HEK293 (cell line): Measurements from ENCODE around the gene SAP30L.
A peak's percentile ranks its signal among the peaks of the same experiment; 100 is the strongest.

ENCODE experiments used
- FEZF1 ChIP-seq: fragments of 450-650 bp; formaldehyde crosslinking; IDR thresholded peaks from 2 replicates; pipeline ENCODE4 v1.5.1; 2016; ENCODE audit warnings: missing biosample characterization, missing genetic modification characterization
- GLI4 ChIP-seq: fragments of 450-650 bp; formaldehyde crosslinking; IDR thresholded peaks from 2 replicates; pipeline ENCODE4 v1.5.1; 2016; ENCODE audit warnings: missing biosample characterization, missing genetic modification characterization
- KLF10 ChIP-seq: fragments of 450-650 bp; IDR thresholded peaks from 2 replicates; pipeline ENCODE4 v1.5.1; 2018; ENCODE audit warnings: missing biosample characterization, mild to moderate bottlenecking, missing genetic modification characterization
- MEIS1 ChIP-seq: sonication (generic); formaldehyde crosslinking; IDR thresholded peaks from 2 replicates; pipeline ENCODE4 v1.8.1; 2022; ENCODE audit warnings: missing genetic modification reagents, mild to moderate bottlenecking, borderline replicate concordance
- REPIN1 ChIP-seq: fragments of 450-650 bp; formaldehyde crosslinking; IDR thresholded peaks from 2 replicates; pipeline ENCODE4 v1.5.1; 2017; ENCODE audit warnings: missing biosample characterization, missing genetic modification characterization, low read depth
- SP2 ChIP-seq: fragments of 450-650 bp; formaldehyde crosslinking; IDR thresholded peaks from 2 replicates; pipeline ENCODE4 v1.5.1; 2016; ENCODE audit warnings: missing biosample characterization, missing genetic modification characterization
- SP7 ChIP-seq: fragments of 450-650 bp; formaldehyde crosslinking; IDR thresholded peaks from 2 replicates; pipeline ENCODE4 v1.5.1; 2016; ENCODE audit warnings: missing biosample characterization, missing genetic modification characterization
- TCF7L2 ChIP-seq: IDR thresholded peaks from 2 replicates; pipeline ENCODE4 v1.6.1; 2011; ENCODE audit warnings: low read depth, mild to moderate bottlenecking, inconsistent platforms, low read length, moderate library complexity, borderline replicate concordance
- ZBTB48 ChIP-seq: fragments of 450-650 bp; formaldehyde crosslinking; IDR thresholded peaks from 2 replicates; pipeline ENCODE4 v1.5.1; 2016; ENCODE audit warnings: missing biosample characterization, missing genetic modification characterization
- ZBTB8A ChIP-seq: fragments of 450-650 bp; formaldehyde crosslinking; IDR thresholded peaks from 2 replicates; pipeline ENCODE4 v1.5.1; 2016; ENCODE audit warnings: missing biosample characterization, missing genetic modification characterization
- ZEB2 ChIP-seq: fragments of 450-650 bp; formaldehyde crosslinking; IDR thresholded peaks from 2 replicates; pipeline ENCODE4 v1.5.1; 2016; ENCODE audit warnings: missing biosample characterization, missing genetic modification characterization
- ZNF175 ChIP-seq: fragments of 450-650 bp; formaldehyde crosslinking; IDR thresholded peaks from 2 replicates; pipeline ENCODE4 v1.5.1; 2016; ENCODE audit warnings: missing biosample characterization, missing genetic modification characterization
- ZNF214 ChIP-seq: fragments of 450-650 bp; formaldehyde crosslinking; IDR thresholded peaks from 2 replicates; pipeline ENCODE4 v1.5.1; 2017; ENCODE audit warnings: missing biosample characterization, mild to moderate bottlenecking, missing genetic modification characterization, borderline replicate concordance
- ZNF324 ChIP-seq: fragments of 450-650 bp; formaldehyde crosslinking; IDR thresholded peaks from 2 replicates; pipeline ENCODE4 v1.5.1; 2016; ENCODE audit warnings: missing biosample characterization, missing genetic modification characterization
- ZNF362 ChIP-seq: fragments of 450-650 bp; formaldehyde crosslinking; IDR thresholded peaks from 2 replicates; pipeline ENCODE4 v1.5.1; 2016; ENCODE audit warnings: missing biosample characterization, missing genetic modification characterization
- ZNF391 ChIP-seq: fragments of 450-650 bp; formaldehyde crosslinking; IDR thresholded peaks from 2 replicates; pipeline ENCODE4 v1.5.1; 2016; ENCODE audit warnings: low read depth, missing biosample characterization, missing genetic modification characterization, borderline replicate concordance
- ZNF501 ChIP-seq: fragments of 450-650 bp; formaldehyde crosslinking; IDR thresholded peaks from 2 replicates; pipeline ENCODE4 v1.5.1; 2016; ENCODE audit warnings: missing biosample characterization, missing genetic modification characterization
- ZNF518A ChIP-seq: fragments of 450-650 bp; formaldehyde crosslinking; conservative IDR thresholded peaks from 2 replicates; pipeline ENCODE4 v1.5.1; 2016; ENCODE audit warnings: low read depth, missing biosample characterization, missing genetic modification characterization
- ZNF571 ChIP-seq: fragments of 450-650 bp; formaldehyde crosslinking; IDR thresholded peaks from 2 replicates; pipeline ENCODE4 v1.5.0; 2017; ENCODE audit warnings: missing biosample characterization, missing genetic modification characterization
- ZNF645 ChIP-seq: fragments of 450-650 bp; formaldehyde crosslinking; IDR thresholded peaks from 2 replicates; pipeline ENCODE4; 2016; ENCODE audit warnings: missing biosample characterization, missing genetic modification characterization
- ZNF785 ChIP-seq: fragments of 450-650 bp; formaldehyde crosslinking; IDR thresholded peaks from 2 replicates; pipeline ENCODE4 v1.5.1; 2016; ENCODE audit warnings: missing biosample characterization, missing genetic modification characterization
- ZNF843 ChIP-seq: fragments of 450-650 bp; formaldehyde crosslinking; IDR thresholded peaks from 2 replicates; pipeline ENCODE4 v1.5.1; 2016; ENCODE audit warnings: missing biosample characterization, missing genetic modification characterization
- TF ChIP-seq, protein P1 (sequence below): fragments of 450-650 bp; formaldehyde crosslinking; IDR thresholded peaks from 2 replicates; pipeline ENCODE4 v1.5.1; 2016; ENCODE audit warnings: missing biosample characterization, missing genetic modification characterization
- TF ChIP-seq, protein P2 (sequence below): fragments of 450-650 bp; formaldehyde crosslinking; IDR thresholded peaks from 2 replicates; pipeline ENCODE4 v1.5.1; 2017; ENCODE audit warnings: missing biosample characterization, mild to moderate bottlenecking, missing genetic modification characterization, moderate library complexity
- TF ChIP-seq, protein P3 (sequence below): fragments of 450-650 bp; formaldehyde crosslinking; optimal IDR thresholded peaks from 2 replicates; pipeline ENCODE3; 2016; ENCODE audit warnings: missing biosample characterization, mild to moderate bottlenecking, missing genetic modification characterization

The SAP30L gene

DNA sequence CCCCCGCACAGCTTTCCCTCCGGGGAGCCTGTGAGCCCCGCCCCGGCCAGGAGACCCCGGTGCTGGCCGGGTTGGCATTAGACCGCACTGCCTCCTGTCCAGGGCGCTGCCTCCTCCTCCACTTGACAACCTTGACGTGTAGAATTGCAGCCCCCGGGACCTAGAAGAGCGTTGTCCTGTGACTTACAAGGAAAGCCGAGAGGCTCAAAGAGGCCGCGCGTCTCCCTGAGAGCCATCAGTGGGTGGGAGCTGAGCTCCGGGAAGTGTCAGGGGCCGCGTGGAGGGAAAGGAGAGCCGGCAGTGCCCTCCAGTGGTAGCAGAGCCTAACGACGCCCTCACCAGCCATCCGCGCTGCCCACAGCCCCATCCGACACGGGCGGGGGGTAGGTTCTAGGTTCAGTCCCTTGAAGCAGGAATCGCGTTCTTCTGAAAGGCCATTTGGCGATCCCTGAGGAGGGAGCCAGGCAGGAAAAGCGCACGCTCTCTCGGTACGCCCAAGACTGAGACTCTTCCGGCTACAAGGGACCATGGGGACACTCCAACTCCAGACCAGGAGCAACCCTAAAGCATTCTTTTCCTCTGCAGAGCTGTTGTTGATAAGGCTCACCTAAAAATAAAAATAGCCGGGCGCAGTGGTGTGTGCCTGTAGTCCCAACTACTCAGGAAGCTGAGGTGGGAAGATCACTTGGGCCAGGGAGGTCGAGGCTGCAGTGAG, 40.6 kb upstream of the SAP30L start (continued):
- TF ChIP-seq ZNF571 (tag by site-specific recombination), result no peak
- TF ChIP-seq ZNF391, result peak; percentile 73; the same call in 1 of the 2 replicates
- no peak for TF ChIP-seq ZNF518A
- TF ChIP-seq, protein P1, sequence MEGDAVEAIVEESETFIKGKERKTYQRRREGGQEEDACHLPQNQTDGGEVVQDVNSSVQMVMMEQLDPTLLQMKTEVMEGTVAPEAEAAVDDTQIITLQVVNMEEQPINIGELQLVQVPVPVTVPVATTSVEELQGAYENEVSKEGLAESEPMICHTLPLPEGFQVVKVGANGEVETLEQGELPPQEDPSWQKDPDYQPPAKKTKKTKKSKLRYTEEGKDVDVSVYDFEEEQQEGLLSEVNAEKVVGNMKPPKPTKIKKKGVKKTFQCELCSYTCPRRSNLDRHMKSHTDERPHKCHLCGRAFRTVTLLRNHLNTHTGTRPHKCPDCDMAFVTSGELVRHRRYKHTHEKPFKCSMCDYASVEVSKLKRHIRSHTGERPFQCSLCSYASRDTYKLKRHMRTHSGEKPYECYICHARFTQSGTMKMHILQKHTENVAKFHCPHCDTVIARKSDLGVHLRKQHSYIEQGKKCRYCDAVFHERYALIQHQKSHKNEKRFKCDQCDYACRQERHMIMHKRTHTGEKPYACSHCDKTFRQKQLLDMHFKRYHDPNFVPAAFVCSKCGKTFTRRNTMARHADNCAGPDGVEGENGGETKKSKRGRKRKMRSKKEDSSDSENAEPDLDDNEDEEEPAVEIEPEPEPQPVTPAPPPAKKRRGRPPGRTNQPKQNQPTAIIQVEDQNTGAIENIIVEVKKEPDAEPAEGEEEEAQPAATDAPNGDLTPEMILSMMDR (tag by site-specific recombination), result peak; percentile 95
- TF ChIP-seq ZBTB48 (tag by site-specific recombination), result peak; percentile 90
- no peak for TF ChIP-seq MEIS1 (CRISPR knock-in tag)
- TF ChIP-seq ZNF324, result no peak
- 0 out of 2 replicates have a peak, but pooled peaks have one; percentile 43 for TF ChIP-seq SP7 (tag by site-specific recombination)
- 0 out of 2 replicates have a peak, but pooled peaks have one; percentile 31 for TF ChIP-seq ZNF843 (tag by site-specific recombination)
- TF ChIP-seq ZNF501 (tag by site-specific recombination), result peak; percentile 37; the same call in 1 of the 2 replicates
- no peak for TF ChIP-seq ZBTB8A (tag by site-specific recombination)
- peak; percentile 71; the same call in 1 of the 2 replicates for TF ChIP-seq TCF7L2
- no peak for TF ChIP-seq KLF10 (tag by site-specific recombination)
- TF ChIP-seq, protein P2, sequence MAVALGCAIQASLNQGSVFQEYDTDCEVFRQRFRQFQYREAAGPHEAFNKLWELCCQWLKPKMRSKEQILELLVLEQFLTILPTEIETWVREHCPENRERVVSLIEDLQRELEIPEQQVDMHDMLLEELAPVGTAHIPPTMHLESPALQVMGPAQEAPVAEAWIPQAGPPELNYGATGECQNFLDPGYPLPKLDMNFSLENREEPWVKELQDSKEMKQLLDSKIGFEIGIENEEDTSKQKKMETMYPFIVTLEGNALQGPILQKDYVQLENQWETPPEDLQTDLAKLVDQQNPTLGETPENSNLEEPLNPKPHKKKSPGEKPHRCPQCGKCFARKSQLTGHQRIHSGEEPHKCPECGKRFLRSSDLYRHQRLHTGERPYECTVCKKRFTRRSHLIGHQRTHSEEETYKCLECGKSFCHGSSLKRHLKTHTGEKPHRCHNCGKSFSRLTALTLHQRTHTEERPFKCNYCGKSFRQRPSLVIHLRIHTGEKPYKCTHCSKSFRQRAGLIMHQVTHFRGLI, result no peak
- TF ChIP-seq ZNF362 (tag by site-specific recombination), result no peak
- TF ChIP-seq ZEB2 (tag by site-specific recombination), result 0 out of 2 replicates have a peak, but pooled peaks have one; percentile 35
- TF ChIP-seq, protein P3, sequence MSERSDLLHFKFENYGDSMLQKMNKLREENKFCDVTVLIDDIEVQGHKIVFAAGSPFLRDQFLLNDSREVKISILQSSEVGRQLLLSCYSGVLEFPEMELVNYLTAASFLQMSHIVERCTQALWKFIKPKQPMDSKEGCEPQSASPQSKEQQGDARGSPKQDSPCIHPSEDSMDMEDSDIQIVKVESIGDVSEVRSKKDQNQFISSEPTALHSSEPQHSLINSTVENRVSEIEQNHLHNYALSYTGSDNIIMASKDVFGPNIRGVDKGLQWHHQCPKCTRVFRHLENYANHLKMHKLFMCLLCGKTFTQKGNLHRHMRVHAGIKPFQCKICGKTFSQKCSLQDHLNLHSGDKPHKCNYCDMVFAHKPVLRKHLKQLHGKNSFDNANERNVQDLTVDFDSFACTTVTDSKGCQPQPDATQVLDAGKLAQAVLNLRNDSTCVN (tag by site-specific recombination), result peak; percentile 36
- no peak for TF ChIP-seq FEZF1 (tag by site-specific recombination)
- TF ChIP-seq ZNF214 (tag by site-specific recombination), result no peak
- TF ChIP-seq REPIN1 (tag by site-specific recombination), result no peak
- TF ChIP-seq ZNF175 (tag by site-specific recombination), result no peak
- no peak for TF ChIP-seq ZNF645 (tag by site-specific recombination)
- 0 out of 2 replicates have a peak, but pooled peaks have one; percentile 21 for TF ChIP-seq SP2
- TF ChIP-seq ZNF785 (tag by site-specific recombination), result no peak
- TF ChIP-seq GLI4 (tag by site-specific recombination), result no peak
